Measurements from ENCODE around the gene SLC38A7.

GRCh38 chr16:58723109-58723508, 38.5 kb upstream of the SLC38A7 start:
- TF ChIP-seq, protein P1, sequence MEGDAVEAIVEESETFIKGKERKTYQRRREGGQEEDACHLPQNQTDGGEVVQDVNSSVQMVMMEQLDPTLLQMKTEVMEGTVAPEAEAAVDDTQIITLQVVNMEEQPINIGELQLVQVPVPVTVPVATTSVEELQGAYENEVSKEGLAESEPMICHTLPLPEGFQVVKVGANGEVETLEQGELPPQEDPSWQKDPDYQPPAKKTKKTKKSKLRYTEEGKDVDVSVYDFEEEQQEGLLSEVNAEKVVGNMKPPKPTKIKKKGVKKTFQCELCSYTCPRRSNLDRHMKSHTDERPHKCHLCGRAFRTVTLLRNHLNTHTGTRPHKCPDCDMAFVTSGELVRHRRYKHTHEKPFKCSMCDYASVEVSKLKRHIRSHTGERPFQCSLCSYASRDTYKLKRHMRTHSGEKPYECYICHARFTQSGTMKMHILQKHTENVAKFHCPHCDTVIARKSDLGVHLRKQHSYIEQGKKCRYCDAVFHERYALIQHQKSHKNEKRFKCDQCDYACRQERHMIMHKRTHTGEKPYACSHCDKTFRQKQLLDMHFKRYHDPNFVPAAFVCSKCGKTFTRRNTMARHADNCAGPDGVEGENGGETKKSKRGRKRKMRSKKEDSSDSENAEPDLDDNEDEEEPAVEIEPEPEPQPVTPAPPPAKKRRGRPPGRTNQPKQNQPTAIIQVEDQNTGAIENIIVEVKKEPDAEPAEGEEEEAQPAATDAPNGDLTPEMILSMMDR (IDR thresholded peaks at IDR 0.05 in 2 of 3, conservative IDR thresholded peaks at IDR 0.05 in 1 of 3; ENCODE audit: borderline replicate concordance in 1 of 3, insufficient read depth in 1 of 3, low read depth in 2 of 3, low read length in 2 of 3): no peak
- TF ChIP-seq ZBTB33 (IDR thresholded peaks at IDR 0.05; ENCODE audit: extremely low read depth, insufficient replicate concordance, low read length) (no peak), ZNF274 (IDR thresholded peaks at IDR 0.05; ENCODE audit: low read depth, low read length) (no peak), EZH2phosphoT487 (IDR thresholded peaks at IDR 0.05; ENCODE audit: borderline replicate concordance) (no peak)
